ENCODE results near the gene CFAP74. TPM values are rescaled to one million over a fixed set of nuclear protein-coding genes. Genes with fewer than 3 reads are reported as not detected.

The CFAP74 gene
- total RNA-seq, 1 experiment from 2014 or later, result 0.28 TPM

DNA sequence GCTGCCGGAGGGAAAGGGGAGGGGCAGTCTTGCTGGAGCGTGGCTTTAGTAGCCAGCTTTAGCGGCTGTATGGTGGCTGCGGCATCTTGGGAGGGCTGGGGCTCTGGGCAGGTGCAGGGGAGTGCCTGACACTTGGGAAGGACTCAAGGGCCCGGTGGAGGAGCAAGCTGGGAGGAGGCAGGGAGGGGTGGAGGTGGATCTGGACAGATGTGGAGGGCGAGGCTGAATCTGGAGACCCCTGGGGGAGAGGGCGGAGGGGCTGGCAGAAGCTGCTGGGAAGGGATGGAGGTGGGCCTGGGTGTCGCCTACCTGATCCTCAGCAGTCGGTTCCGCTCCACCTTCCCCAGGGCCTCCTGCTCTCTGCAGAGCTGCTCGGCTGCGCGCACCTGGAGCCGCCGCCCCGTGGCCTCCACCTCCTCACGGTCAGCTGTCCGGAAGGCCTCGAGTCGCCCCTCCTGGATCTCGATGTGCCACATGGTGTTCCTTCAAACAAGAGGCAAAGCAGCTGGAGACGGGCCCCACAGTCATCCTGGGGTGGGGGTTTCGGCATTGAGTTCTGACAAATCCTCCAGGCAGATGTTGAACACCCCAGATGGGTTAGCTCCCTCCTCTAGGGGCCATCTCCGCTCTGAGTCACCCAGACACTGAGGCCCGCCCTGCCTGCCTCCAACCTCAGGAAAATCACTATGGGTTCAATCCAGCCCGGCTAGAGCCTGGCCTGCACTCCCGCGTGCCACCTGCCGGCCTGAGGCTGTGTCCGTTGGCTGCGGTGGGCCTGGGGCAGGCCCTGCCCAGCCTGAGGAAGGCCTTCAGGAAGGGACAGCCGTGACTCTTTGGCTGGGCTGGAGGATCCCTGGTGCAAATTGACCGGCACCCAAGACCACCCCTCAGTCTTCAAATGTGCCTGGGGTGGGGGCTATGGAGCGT is 29.6 kb downstream of the CFAP74 start:
- Histone ChIP-seq H3K4me1 (ENCODE audit: insufficient read depth, low read length) (no peaks in the 10 kb centered on the region), H3K23me2 (ENCODE audit: insufficient read length, low read depth, low read length, poor library complexity, severe bottlenecking) (no peaks in the 10 kb centered on the region), H2BK15ac (ENCODE audit: low read depth, low read length) (no peak overlapping the region), H3K9ac (ENCODE audit: extremely low read depth, insufficient read length, low read length) (no peak overlapping the region), H2AK5ac (ENCODE audit: insufficient read length, low read length) (no peak overlapping the region), H3K18ac (ENCODE audit: insufficient read length, low read depth, low read length) (no peak overlapping the region), H4K91ac (ENCODE audit: insufficient read length, low read depth, low read length) (no peak overlapping the region), H3K14ac (ENCODE audit: insufficient read depth, low read length) (no peak overlapping the region), H3K79me2 (ENCODE audit: insufficient read depth, low read length) (no peaks in the 10 kb centered on the region), H3K4ac (ENCODE audit: low read depth, low read length) (no peak overlapping the region), H2AFZ (ENCODE audit: low read length) (no peak overlapping the region), H2BK20ac (ENCODE audit: low read depth, low read length, poor library complexity, severe bottlenecking) (no peak overlapping the region), H3K79me1 (ENCODE audit: insufficient read depth, low read depth, low read length, poor library complexity, severe bottlenecking) (no peaks in the 10 kb centered on the region), H3K9me3 (ENCODE audit: control insufficient read depth, low read depth, low read length) (no peaks in the 10 kb centered on the region), H3K4me2 (ENCODE audit: insufficient read depth, insufficient read length, low read length) (no peak overlapping the region), H3K27ac (ENCODE audit: insufficient read length, low read depth, low read length) (no peak overlapping the region), H2BK12ac (ENCODE audit: insufficient read length, low read depth, low read length) (no peak overlapping the region), H4K20me1 (ENCODE audit: control insufficient read depth, insufficient read depth, insufficient read length) (no peaks in the 10 kb centered on the region), H3T11ph (ENCODE audit: low read length) (no peak overlapping the region), H3K56ac (ENCODE audit: insufficient read length, low read depth, low read length) (no peak overlapping the region), H3K23ac (ENCODE audit: insufficient read length, low read depth, low read length) (no peak overlapping the region), H2BK120ac (ENCODE audit: low read depth, low read length, poor library complexity, severe bottlenecking) (no peak overlapping the region), H4K5ac (ENCODE audit: insufficient read length, low read depth, low read length) (no peak overlapping the region), H2BK5ac (ENCODE audit: insufficient read length, low read length) (no peak overlapping the region), H3K27me3 (ENCODE audit: insufficient read depth, low read length) (no peaks in the 10 kb centered on the region), H4K8ac (replicated peaks; ENCODE audit: insufficient read length, low read depth, low read length) (no peak overlapping the region)
- peaks cover 19 to 21% of the 10 kb centered on the region in 2 experiments; a peak in 4 of 5 replicates for H3K9me3 Mint-ChIP-seq
- TF ChIP-seq, protein P1, sequence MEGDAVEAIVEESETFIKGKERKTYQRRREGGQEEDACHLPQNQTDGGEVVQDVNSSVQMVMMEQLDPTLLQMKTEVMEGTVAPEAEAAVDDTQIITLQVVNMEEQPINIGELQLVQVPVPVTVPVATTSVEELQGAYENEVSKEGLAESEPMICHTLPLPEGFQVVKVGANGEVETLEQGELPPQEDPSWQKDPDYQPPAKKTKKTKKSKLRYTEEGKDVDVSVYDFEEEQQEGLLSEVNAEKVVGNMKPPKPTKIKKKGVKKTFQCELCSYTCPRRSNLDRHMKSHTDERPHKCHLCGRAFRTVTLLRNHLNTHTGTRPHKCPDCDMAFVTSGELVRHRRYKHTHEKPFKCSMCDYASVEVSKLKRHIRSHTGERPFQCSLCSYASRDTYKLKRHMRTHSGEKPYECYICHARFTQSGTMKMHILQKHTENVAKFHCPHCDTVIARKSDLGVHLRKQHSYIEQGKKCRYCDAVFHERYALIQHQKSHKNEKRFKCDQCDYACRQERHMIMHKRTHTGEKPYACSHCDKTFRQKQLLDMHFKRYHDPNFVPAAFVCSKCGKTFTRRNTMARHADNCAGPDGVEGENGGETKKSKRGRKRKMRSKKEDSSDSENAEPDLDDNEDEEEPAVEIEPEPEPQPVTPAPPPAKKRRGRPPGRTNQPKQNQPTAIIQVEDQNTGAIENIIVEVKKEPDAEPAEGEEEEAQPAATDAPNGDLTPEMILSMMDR (conservative IDR thresholded peaks at IDR 0.05), result no peak
- H3K4me1 Mint-ChIP-seq, result peaks cover 0 to 12% of the 10 kb centered on the region in 2 experiments; a peak in 3 of 4 replicates
- H3K4me3 Mint-ChIP-seq, result no peak overlapping the region
- peaks cover 5% of the 10 kb centered on the region for H3K27me3 Mint-ChIP-seq (ENCODE audit: low read depth)
- DNase-seq, result peak; percentile 28
- H3K27ac Mint-ChIP-seq, result no peak overlapping the region
- H3K36me3 Mint-ChIP-seq (ENCODE audit: insufficient read depth in 1 of 3, low read depth in 3 of 3), result peaks cover 0 to 4% (median 0%) of the 10 kb centered on the region in 3 experiments; a peak in 3 of 7 replicates
- no CpG with 5 or more reads among the region's 34 CpGs for WGBS (ENCODE audit: extremely low coverage, insufficient read length, low lambda C conversion rate)
